HG02678 (cell line): Measurements from ENCODE around the gene CCDC86.

ENCODE experiments used
- ATAC-seq: cut with Tn5 transposase; IDR thresholded peaks from one replicate; pipeline ENCODE4 v1.9.1; 2021; ENCODE audit warnings: mild to moderate bottlenecking, moderate library complexity; ENCODE audit not compliant: unreplicated experiment

CCDC86 gene

GRCh38 chr11:60890696-60891095 is 48.8 kb downstream of the CCDC86 start:
- ATAC-seq: no peak

GRCh38 chr11:60891103-60891741 is 49.3 kb downstream of the CCDC86 start:
- no peak for ATAC-seq

- no peak for ATAC-seq
Measured at GRCh38 chr11:60895687-60896086, 53.8 kb downstream of the CCDC86 start.

GRCh38 chr11:60897496-60897895 is 55.6 kb downstream of the CCDC86 start:
- no peak for ATAC-seq

DNA sequence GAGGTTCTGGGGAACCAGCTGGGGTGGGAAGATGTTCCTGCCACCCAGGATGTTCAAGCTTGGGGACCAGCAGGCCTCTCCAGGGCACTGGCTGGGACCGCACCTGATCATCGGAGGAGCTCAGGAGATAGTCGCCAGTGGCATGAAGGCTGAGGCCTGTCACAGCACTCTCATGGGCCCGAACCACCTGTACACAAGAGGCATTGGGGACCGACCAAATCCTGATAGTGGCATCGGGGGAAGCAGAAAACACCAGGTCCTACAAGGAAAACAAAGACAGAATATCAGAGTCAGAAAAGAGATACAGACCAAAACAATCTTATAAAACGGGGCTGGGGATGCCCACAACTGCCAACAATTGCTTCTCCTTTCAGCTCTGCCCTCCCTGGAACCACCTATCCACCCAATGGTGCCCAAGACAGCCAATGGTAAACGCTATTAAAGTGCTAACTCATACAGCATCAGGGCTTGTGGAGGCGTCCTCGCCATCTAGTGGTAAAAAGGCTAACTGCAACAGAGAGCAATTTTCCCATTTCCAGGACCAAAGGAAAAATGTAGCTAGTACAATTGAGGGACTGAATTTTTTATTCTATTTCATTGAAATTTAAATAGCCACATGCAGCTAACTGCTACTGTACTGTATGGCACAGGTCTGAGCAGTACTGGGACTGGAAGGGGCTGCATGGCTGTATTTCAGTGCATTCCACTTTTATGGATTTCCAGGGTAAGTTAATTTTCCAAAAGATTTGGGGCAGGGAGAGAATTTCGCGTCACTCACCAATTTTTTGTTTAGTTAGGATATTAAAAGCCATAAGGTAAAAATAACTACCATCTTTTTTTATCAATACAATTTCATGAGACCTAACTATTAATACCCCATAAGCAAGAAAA is 57.4 kb downstream of the CCDC86 start:
- no peak for ATAC-seq

- no peak for ATAC-seq
Measured at GRCh38 chr11:60899977-60900376, 58.1 kb downstream of the CCDC86 start.
